Placental epithelial cell (primary cell): Measurements from ENCODE around the gene C3orf70. TPM values are rescaled to one million over a fixed set of nuclear protein-coding genes. Genes with fewer than 3 reads are reported as not detected.

Source experiments
- total RNA-seq: library from RNA; depleted of rRNA; stranded (reverse); fragments of >200 nt; gene quantifications from 2 replicates; pipeline ENCODE4 v1.2.3, GENCODE V29; 2012

The C3orf70 gene, protein sequence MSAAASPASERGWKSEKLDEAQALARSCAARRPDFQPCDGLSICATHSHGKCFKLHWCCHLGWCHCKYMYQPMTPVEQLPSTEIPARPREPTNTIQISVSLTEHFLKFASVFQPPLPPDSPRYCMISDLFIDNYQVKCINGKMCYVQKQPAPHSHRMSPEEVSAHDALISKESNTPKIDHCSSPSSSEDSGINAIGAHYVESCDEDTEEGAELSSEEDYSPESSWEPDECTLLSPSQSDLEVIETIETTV
- under 0.01 and 0.11 TPM in 2 replicates for total RNA-seq

GRCh38 chr3:185152410-185153170, at the start of gene C3orf70:
Gene C3orf70 (minus strand): TSS chr3:185153060. CDS start chr3:185152823, 237 bp downstream.

Other genes starting within 250 kb of the C3orf70 start
- 8.2 and 10.5 TPM in 2 replicates for gene EHHADH, start 101.0 kb upstream of the C3orf70 start, total RNA-seq
- 18.0 and 20.4 TPM in 2 replicates for gene MAP3K13, start 210.1 kb upstream of the C3orf70 start, total RNA-seq